NT2/D1 (cell line): ENCODE measurements around the gene MAN2A2.

Experiments
- YY1 ChIP-seq: IDR thresholded peaks from 2 replicates; pipeline ENCODE4 v1.6.1; 2011; ENCODE audit not compliant: insufficient read length, insufficient read depth
- ZNF274 ChIP-seq: IDR thresholded peaks from 2 replicates; pipeline ENCODE4 v1.6.1; 2011; ENCODE audit warnings: mild to moderate bottlenecking, low read depth, low read length

GRCh38 chr15:90930861-90931574 is 27.9 kb downstream of the MAN2A2 start:
- no peak for TF ChIP-seq YY1
- no peak for TF ChIP-seq ZNF274
